ENCODE data around the gene NUDT15.

The NUDT15 gene

GRCh38 chr13:48094781-48095502 lies 57.4 kb downstream of the NUDT15 start, which contains the start of gene MED4 (continued):
- TF ChIP-seq ZNF704 (tag by site-specific recombination; IDR thresholded peaks at IDR 0.05) (no peak), ZNF660 (tag by site-specific recombination; IDR thresholded peaks at IDR 0.05) (peak; percentile 96), ZBTB17 (tag by site-specific recombination; IDR thresholded peaks at IDR 0.05) (peak; percentile 76; the same call in 1 of the 2 replicates), ZNF354C (tag by site-specific recombination; IDR thresholded peaks at IDR 0.05; ENCODE audit: borderline replicate concordance, low read depth) (no peak), ZNF121 (tag by site-specific recombination; IDR thresholded peaks at IDR 0.05) (0 out of 2 replicates have a peak, but pooled peaks have one; percentile 12), ZNF184 (tag by site-specific recombination; IDR thresholded peaks at IDR 0.05) (peak; percentile 25; the same call in 1 of the 2 replicates), PBX3 (CRISPR knock-in tag; IDR thresholded peaks at IDR 0.05) (peak; percentile 62; the same call in 1 of the 2 replicates), ZNF169 (tag by site-specific recombination; IDR thresholded peaks at IDR 0.05) (no peak), ZBTB48 (tag by site-specific recombination; IDR thresholded peaks at IDR 0.05) (no peak), ZNF423 (tag by site-specific recombination; IDR thresholded peaks at IDR 0.05) (no peak), SP2 (tag by site-specific recombination; IDR thresholded peaks at IDR 0.05) (peak; percentile 77), ZNF335 (tag by site-specific recombination; conservative IDR thresholded peaks at IDR 0.05) (peak; percentile 42; the same call in 1 of the 2 replicates), ZNF157 (tag by site-specific recombination; IDR thresholded peaks at IDR 0.05) (no peak), ZNF521 (tag by site-specific recombination; IDR thresholded peaks at IDR 0.05) (no peak), ZNF10 (tag by site-specific recombination; IDR thresholded peaks at IDR 0.05) (0 out of 2 replicates have a peak, but pooled peaks have one; percentile 18), ZNF76 (tag by site-specific recombination; IDR thresholded peaks at IDR 0.05; ENCODE audit: borderline replicate concordance, low read depth) (0 out of 2 replicates have a peak, but pooled peaks have one; percentile 50), SCRT1 (tag by site-specific recombination; IDR thresholded peaks at IDR 0.05; ENCODE audit: borderline replicate concordance) (0 out of 2 replicates have a peak, but pooled peaks have one; percentile 40), SP3 (tag by site-specific recombination; IDR thresholded peaks at IDR 0.05) (peak; percentile 62; the same call in 1 of the 2 replicates), ZNF600 (tag by site-specific recombination; IDR thresholded peaks at IDR 0.05) (0 out of 2 replicates have a peak, but pooled peaks have one; percentile 34), ZXDB (tag by site-specific recombination; IDR thresholded peaks at IDR 0.05) (peak; percentile 53), ZNF223 (tag by site-specific recombination; IDR thresholded peaks at IDR 0.05) (no peak), ZNF785 (tag by site-specific recombination; IDR thresholded peaks at IDR 0.05) (peak; percentile 14; the same call in 1 of the 2 replicates), ZNF394 (tag by site-specific recombination; IDR thresholded peaks at IDR 0.05; ENCODE audit: borderline replicate concordance) (peak; percentile 61; the same call in 1 of the 2 replicates), ZFHX2 (tag by site-specific recombination; conservative IDR thresholded peaks at IDR 0.05) (peak; percentile 40; the same call in 1 of the 2 replicates), SP7 (tag by site-specific recombination; IDR thresholded peaks at IDR 0.05) (peak; percentile 82)
- TF ChIP-seq, protein P1, sequence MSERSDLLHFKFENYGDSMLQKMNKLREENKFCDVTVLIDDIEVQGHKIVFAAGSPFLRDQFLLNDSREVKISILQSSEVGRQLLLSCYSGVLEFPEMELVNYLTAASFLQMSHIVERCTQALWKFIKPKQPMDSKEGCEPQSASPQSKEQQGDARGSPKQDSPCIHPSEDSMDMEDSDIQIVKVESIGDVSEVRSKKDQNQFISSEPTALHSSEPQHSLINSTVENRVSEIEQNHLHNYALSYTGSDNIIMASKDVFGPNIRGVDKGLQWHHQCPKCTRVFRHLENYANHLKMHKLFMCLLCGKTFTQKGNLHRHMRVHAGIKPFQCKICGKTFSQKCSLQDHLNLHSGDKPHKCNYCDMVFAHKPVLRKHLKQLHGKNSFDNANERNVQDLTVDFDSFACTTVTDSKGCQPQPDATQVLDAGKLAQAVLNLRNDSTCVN (tag by site-specific recombination; optimal IDR thresholded peaks at IDR 0.05) = peak; percentile 90
- TF ChIP-seq, protein P2, sequence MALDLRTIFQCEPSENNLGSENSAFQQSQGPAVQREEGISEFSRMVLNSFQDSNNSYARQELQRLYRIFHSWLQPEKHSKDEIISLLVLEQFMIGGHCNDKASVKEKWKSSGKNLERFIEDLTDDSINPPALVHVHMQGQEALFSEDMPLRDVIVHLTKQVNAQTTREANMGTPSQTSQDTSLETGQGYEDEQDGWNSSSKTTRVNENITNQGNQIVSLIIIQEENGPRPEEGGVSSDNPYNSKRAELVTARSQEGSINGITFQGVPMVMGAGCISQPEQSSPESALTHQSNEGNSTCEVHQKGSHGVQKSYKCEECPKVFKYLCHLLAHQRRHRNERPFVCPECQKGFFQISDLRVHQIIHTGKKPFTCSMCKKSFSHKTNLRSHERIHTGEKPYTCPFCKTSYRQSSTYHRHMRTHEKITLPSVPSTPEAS (tag by site-specific recombination; IDR thresholded peaks at IDR 0.05) = no peak
- TF ChIP-seq, protein P3, sequence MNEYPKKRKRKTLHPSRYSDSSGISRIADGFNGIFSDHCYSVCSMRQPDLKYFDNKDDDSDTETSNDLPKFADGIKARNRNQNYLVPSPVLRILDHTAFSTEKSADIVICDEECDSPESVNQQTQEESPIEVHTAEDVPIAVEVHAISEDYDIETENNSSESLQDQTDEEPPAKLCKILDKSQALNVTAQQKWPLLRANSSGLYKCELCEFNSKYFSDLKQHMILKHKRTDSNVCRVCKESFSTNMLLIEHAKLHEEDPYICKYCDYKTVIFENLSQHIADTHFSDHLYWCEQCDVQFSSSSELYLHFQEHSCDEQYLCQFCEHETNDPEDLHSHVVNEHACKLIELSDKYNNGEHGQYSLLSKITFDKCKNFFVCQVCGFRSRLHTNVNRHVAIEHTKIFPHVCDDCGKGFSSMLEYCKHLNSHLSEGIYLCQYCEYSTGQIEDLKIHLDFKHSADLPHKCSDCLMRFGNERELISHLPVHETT (tag by site-specific recombination; IDR thresholded peaks at IDR 0.05) = peak; percentile 85
- TF ChIP-seq, protein P4, sequence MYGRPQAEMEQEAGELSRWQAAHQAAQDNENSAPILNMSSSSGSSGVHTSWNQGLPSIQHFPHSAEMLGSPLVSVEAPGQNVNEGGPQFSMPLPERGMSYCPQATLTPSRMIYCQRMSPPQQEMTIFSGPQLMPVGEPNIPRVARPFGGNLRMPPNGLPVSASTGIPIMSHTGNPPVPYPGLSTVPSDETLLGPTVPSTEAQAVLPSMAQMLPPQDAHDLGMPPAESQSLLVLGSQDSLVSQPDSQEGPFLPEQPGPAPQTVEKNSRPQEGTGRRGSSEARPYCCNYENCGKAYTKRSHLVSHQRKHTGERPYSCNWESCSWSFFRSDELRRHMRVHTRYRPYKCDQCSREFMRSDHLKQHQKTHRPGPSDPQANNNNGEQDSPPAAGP (tag by site-specific recombination; IDR thresholded peaks at IDR 0.05) = peak; percentile 48; the same call in 1 of the 2 replicates
